NCI-H1092 treated with DMSO at 0.1 percent for 48 hours (cell line): ENCODE measurements around the gene CLDN6.

Experiments used
- DNase-seq: peaks from one replicate; lab custom pipeline; 2025; lab: John Stamatoyannopoulos, UW

CLDN6 gene

DNA sequence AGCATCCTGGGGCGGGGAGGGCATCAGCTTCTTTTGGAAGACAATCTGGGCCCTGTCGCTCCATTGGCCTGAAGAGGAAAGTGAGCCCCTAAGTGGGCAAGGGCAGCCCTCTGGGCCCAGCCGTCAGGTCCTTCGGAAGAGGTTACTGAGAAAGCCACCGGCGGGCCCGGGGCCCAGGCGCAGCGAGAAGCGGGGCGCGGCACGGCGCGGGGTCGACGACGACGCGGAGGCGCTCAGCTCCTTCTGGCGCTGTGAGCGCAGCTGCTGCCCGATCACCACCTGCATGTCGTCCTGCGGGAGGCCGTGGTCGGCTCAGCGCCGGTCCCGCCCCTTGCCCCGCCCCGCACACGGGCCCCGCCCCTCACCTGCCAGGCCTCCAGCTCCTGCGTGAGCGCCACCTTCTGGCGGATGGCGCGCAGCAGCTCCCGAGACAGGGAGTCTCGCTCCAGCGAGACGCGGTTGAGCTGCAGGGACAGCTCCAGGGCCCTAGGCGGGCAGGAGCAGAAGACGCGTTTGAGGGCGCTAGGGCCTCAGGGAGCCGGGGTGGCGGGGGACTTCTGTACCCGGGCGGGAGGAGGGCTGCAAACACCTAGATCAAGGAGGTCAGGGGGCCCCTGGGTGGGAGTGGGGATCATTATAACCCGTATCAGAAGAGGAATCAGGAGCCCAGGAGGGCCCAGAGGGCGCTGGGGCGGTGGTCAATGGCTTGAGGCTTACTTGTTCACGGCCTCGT, 10.2 kb upstream of the CLDN6 start:
- DNase-seq: peak; percentile 75

DNA sequence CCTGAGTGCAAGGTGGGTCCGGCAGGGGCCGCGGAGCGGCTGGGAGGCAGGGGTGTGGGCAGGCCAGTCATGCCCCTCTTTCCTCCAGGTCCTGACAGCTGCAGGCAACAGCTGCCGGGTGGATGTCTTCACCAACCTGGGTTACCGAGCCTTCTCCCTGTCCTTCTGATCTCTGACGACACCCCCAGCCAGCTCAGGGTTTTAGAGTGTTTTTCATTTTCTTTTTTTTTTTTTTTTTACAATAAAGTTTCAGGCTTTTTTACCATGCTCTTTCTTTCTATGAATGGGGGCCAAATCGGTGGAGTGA, 9.5 kb upstream of the CLDN6 start:
- no peak for DNase-seq

DNA sequence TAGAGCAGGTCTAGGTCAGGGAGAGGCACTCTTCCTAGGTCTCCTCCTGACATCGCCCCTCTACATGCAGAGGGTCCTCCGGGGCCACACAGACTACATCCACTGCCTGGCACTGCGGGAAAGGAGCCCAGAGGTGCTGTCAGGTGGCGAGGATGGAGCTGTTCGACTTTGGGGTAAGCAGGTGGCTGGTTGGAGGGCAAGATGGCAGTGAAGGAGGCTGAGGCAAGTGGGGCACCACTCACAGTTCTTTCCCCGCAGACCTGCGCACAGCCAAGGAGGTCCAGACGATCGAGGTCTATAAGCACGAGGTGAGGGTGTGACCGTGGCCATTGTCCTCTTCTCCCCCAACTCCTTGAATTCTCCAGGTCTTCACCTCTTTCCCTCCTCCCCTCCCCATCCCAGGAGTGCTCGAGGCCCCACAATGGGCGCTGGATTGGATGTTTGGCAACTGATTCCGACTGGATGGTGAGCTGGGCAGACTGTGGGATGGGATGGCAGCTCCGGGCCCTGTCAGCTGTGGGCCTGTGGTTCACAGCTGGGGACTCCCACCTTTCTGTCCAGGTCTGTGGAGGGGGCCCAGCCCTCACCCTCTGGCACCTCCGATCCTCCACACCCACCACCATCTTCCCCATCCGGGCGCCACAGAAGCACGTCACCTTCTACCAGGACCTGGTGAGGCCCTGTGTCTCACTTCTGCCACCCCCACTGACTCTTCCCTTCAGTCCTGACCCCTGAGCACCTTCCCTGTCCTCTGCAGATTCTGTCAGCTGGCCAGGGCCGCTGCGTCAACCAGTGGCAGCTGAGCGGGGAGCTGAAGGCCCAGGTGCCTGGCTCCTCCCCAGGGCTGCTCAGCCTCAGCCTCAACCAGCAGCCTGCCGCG, 8.9 kb upstream of the CLDN6 start:
- DNase-seq: no peak

GRCh38 chr16:3026003-3026378, 8.0 kb upstream of the CLDN6 start:
- DNase-seq: no peak

DNA sequence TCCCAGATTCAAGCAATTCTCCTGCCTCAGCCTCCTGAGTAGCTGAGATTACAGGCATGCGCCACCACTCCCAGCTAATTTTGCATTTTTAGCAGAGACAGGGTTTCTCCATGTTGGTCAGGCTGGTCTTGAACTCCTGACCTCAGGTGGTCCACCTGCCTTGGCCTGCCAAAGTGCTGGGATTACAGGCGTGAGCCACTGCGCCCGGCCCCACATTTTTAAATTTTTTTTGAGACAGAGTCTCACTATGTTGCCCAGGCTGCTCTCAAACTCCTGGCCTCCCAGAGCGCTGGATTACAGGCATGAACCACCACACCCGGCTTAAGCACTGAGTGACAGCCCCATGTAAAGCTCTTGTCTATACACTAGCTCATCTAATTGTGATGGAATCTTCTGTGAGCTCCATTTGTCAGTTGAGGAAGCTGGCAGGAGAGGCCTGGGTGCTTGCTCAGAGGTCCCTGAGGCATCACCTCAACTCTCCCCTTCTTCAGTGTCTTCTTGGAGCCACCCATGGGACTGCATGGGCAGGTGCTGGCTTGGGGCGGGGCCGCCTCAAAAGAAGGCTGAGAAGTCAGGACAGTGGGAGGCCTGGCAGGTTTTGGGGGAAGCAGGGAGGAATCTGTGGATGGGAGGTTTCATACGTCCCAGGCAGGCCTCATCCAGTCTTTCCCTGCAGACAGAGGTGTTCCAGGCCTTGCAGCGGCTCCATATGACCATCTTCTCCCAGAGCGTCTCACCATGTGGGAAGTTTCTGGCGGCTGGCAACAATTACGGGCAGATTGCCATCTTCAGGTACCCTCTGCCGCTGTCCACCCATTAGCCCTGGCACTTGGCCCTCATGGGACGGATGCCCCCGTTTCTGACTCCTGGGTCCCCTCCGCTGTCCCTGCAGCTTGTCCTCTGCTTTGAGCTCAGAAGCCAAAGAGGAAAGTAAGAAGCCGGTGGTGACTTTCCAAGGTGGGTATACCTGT, 7.3 kb upstream of the CLDN6 start:
- DNase-seq: no peak

- peak; percentile 95 for DNase-seq
Measured at GRCh38 chr16:3023669-3024478, 5.9 kb upstream of the CLDN6 start, which contains the start of the genes HCFC1R1 and THOC6. Gene HCFC1R1 (minus strand): TSS chr16:3023942. CDS start chr16:3023941, 1 bp downstream. Gene THOC6 (plus strand): TSS chr16:3024035. CDS start chr16:3024327, 292 bp downstream.

DNA sequence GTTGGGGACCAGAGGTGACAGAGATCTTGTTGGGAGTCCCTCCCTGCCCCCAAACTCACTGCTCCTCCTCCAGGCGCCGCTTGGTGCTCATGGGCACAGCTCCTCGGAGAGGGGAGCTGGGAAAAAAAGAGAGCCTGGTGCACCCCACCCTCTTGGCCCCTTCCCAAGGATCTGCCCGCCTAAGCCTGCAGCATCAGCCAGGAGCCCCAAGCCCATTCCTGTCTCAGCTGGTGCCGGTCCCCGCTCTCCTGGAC, 5.4 kb upstream of the CLDN6 start:
- no peak for DNase-seq

DNA sequence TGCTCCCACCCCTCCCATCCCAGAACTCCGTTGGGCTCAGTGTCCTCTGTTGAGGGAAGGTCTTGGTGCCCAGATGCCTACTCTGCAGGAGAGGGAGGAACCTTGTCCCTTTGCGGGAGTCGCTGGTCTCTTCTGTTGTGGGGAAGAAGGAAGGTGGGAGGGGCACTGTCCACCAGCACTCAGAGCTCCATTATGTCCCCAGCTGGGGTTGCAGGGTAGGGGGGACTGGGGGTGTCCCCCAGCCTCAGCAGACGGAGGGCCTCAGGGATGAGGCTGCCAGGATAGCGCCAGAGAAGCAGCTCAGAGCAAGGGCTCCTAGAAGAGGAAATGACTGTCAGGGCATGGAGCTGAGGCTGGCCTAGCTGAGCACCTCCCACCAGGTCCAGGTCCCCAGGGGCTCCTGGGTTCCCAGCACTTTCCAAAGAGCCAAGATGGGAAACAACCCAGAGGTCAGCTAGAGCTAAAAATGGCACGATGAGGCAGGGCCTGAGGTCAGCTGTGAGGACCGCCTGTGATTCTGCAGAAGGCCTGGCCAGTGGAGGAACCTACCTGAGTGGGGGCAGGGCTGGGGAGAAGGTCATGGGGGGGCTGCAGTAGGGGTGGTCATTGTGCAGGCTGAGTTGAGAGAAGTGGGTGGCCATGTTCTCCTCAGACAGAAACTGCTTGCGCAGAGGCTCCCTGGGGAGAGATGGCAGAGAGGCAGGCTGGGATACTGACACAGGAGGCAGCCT, 4.9 kb upstream of the CLDN6 start:
- DNase-seq: no peak

DNA sequence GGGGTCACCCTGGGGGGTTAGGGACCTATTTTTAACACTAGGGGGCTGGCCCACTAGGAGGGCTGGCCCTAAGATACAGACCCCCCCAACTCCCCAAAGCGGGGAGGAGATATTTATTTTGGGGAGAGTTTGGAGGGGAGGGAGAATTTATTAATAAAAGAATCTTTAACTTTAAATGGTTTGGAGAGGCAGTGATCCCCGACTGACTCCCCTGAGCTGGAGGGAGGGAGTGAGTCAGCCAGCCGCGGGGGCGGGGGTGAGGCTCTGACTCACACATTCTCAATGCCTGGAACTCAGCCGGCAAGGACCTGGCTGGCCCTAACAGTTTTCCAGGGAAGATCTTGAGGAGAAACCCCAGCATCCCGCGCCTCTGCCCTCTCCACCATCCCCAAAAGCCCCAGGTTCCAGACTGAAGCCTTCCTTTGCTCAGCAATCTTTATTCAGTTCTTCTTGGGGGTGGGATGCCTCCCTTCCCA, 4.3 kb upstream of the CLDN6 start:
- no peak for DNase-seq

- peak; percentile 16 for DNase-seq
Measured at GRCh38 chr16:3021449-3022207, 3.6 kb upstream of the CLDN6 start.

GRCh38 chr16:3020604-3021448, 2.8 kb upstream of the CLDN6 start:
- DNase-seq: no peak

- peak; percentile 11 for DNase-seq
Measured at GRCh38 chr16:3020247-3020603, 2.2 kb upstream of the CLDN6 start, which contains the start of gene TNFRSF12A. Gene TNFRSF12A (plus strand): TSS chr16:3020368. CDS start chr16:3020398, 30 bp downstream.

- DNase-seq: no peak
Measured at GRCh38 chr16:3019594-3020246, 1.7 kb upstream of the CLDN6 start.

GRCh38 chr16:3017344-3017743, 639 bp downstream of the CLDN6 start:
- DNase-seq: no peak

DNA sequence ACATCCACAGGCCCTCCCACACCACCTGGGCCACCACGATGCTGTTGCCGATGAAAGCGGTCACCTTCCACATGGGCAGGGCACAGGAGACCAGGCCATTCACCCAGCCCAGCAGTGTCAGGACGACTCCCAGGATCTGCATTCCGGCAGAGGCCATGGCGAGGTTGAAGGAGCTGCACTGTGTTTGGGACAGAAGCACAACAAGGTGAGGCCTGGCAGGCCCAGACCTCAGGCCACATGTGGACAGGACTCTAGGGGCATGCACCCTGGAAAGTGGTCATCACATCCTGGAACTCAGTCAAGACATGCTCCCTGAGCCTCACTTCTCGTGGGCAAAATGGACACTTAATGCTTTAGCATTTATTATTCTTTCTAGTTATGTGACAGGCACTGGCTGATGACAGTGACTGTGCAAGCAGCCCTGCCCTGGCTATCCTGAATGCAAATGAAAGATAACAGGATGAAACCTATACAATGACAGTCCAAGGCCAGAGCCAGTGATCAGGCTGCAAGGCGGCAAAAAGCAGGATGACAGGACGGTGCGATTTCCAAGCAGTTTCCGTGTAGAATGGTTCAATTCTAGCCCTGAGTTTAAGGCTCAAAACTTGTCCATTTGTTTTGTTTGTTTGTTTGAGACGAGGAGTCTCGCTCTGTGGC, 2.0 kb downstream of the CLDN6 start:
- DNase-seq: no peak

- DNase-seq: no peak
Measured at GRCh38 chr16:3014971-3015370, 3.0 kb downstream of the CLDN6 start.

DNA sequence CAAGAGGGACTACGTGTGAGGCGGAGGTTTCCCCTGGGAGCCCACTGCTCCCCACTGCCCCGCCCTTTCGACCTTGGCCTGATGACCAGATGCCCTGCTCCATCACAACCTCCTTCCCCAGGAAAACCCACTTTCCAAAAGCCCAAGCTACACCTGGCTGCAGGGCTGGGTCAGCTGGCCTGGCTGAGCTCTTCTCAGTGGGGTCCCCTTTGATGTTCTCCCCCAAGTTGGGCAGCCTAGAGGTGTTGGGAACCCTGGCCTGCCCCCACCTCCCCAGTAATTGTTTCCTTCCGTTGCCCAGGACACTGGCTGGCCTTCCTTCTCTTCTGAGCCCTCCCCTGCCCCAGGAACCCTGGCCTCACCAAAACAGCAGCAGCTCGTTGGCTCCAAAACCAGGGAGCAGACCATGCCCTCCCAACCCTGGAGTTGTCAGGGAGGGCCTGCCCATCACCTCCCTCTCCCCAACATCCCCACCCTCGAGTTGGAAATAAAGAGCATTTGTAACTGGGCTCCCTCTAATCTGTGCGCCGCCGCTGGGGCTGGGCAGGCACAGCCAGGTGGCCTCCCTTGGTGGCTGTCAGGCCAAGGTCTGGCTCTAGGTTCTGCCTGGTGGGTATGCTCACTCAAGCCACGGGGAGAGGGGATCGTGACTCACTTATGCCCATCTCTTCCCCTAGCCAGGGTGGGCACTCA, 3.8 kb downstream of the CLDN6 start:
- no peak for DNase-seq
